DMS114 treated with DMSO at 0.1 percent for 48 hours (cell line): Measurements from ENCODE around the gene RNF44.

ENCODE experiments used
- DNase-seq: peaks from one replicate; lab custom pipeline; 2025; ENCODE audit not compliant: unreplicated experiment; lab: John Stamatoyannopoulos, UW

The RNF44 gene

DNA sequence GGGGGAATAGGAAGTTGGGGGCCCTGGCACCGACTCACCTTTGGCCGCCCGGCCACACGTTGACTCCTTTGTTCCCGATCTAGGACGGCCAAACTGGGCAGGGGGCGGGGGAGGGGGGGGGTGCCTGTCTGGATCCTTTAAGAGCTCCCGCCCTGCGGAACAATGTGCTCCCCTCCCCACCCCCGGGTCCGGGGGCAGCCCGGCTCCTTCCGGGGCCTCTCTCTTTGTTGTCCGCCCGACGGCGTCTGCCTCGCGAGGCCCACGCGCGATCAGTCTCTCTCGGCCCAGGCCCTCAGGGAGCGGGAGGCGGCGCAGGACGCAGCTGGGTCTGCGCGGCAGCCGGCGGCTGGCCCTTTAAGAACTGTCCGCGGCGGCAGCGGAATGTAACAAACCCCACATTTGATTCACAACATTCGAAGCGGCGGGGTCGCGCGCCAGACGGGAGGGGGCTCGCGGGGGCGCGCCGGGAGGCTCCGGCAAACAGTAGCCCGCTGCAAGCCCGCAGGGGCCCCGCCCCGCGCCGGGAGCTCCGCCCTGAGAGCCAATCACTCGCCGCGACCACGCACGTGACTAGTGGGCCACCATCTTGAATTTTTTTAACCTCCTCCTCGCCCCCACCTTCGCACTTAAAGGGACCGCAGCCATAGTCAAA is at the start of gene RNF44:
Gene RNF44, minus strand, starts transcription at position 501 of the 652 bp plus-strand sequence. CDS start 4,930 bp downstream, outside the sequence.
- DNase-seq: peak; percentile 97

- no peak for DNase-seq
These were observed 45.9 kb upstream of the RNF44 start for GRCh38 chr5:176583076-176583475.

GRCh38 chr5:176581361-176581760 is 44.2 kb upstream of the RNF44 start:
- DNase-seq: no peak

GRCh38 chr5:176579323-176579722 is 42.1 kb upstream of the RNF44 start:
- no peak for DNase-seq

GRCh38 chr5:176578391-176578808 is 41.2 kb upstream of the RNF44 start:
- DNase-seq: no peak

- no peak for DNase-seq
These were observed 40.3 kb upstream of the RNF44 start for GRCh38 chr5:176577312-176578176.

GRCh38 chr5:176575488-176576422 is 38.6 kb upstream of the RNF44 start:
- DNase-seq: no peak

GRCh38 chr5:176575066-176575465 is 37.9 kb upstream of the RNF44 start:
- no peak for DNase-seq

- DNase-seq: no peak
These were observed 37.0 kb upstream of the RNF44 start for GRCh38 chr5:176574297-176574591.

DNA sequence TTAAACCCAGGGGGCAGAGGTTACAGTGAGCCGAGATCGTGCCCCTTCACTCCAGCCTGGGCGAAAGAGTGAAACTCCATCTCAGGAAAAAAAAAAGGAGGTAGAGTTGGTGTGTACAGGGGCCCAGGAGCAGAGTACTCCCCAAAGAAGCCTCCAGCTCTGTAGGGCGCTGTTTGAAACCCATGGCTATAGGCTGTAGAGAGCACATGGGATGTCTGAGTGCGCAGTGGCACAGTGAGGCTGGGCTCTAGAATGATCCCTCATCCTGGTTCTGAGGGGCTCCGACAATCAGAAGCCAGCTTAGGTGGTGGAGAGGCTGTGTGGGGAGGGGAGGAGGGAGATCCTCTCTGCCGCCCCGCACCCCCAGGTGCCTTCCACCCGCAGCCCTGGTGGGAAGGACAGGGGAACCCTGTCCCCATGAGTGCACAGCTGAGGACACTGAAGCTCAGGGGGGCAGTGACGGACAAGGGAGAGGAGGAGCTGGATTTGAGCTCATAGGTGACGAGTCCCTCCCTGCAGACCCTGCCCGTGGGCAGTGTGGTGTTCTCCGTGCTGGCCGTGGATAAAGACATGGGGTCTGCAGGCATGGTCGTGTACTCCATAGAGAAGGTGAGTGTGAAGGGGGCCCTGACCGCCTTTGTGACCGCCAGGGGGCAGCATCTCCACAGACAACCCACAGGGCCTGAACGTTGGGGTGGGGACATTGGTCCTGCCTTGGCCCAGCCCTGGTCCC is 36.5 kb upstream of the RNF44 start:
- peak; percentile 14 for DNase-seq

- DNase-seq: no peak
These were observed 32.8 kb upstream of the RNF44 start for GRCh38 chr5:176570044-176570443.

- DNase-seq: no peak
These were observed 31.5 kb upstream of the RNF44 start for GRCh38 chr5:176568657-176569056.

GRCh38 chr5:176565760-176566288 is 28.6 kb upstream of the RNF44 start:
- DNase-seq: no peak

DNA sequence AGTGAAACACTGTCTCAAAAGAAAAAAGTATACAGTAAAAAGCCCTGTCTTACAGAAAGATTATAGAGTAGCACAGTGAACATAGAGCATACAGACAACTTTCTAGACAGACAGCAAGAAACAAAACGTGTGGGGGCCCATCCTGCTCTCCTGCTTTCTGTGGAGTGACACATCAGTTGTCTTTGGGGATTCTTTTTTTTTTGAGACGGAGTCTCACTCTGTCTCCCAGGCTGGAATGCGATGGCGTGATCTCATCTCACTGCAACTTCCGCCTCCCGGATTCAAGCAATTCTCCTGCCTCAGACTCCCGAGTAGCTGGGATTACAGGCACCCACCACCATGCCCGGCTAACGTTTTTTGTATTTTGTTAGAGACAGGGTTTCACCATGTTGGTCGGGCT is 26.8 kb upstream of the RNF44 start:
- DNase-seq: no peak

GRCh38 chr5:176562189-176562588 is 25.0 kb upstream of the RNF44 start:
- DNase-seq: no peak

DNA sequence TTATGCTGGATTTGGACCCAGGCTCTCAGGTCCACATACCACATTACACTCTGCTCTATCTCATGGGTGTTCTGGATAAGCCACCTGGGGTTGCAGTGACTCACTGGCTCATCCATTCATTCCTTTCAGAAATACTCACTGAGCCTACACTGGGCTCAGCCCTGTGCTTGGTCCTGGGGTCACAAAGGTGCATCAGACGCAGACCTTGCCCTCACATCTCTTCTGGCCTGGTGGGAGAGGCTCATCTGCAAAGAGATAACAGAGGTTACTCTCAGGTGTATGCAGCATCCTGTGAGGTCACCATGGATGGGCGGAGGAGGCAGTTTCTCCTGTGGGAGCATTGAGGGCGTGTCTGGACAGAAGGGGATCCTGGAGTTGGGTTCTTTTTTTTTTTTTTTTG is 24.1 kb upstream of the RNF44 start:
- DNase-seq: no peak

GRCh38 chr5:176560364-176560763 is 23.2 kb upstream of the RNF44 start:
- DNase-seq: no peak

GRCh38 chr5:176559683-176560082 is 22.5 kb upstream of the RNF44 start:
- no peak for DNase-seq

GRCh38 chr5:176557846-176558245 is 20.6 kb upstream of the RNF44 start:
- DNase-seq: no peak

- no peak for DNase-seq
These were observed 16.3 kb upstream of the RNF44 start for GRCh38 chr5:176553260-176554085.
